ENCODE measurements around the gene ZNFX1. TPM values are rescaled to one million over a fixed set of nuclear protein-coding genes. Genes with fewer than 3 reads are reported as not detected.

Gene ZNFX1
- total and polyA plus RNA-seq, 9 of the 15 experiments (the other 6 are each of a cell fraction or from before 2014, with no cell fraction given) = 3.8 to 13.8 (median 10.3) TPM

DNA sequence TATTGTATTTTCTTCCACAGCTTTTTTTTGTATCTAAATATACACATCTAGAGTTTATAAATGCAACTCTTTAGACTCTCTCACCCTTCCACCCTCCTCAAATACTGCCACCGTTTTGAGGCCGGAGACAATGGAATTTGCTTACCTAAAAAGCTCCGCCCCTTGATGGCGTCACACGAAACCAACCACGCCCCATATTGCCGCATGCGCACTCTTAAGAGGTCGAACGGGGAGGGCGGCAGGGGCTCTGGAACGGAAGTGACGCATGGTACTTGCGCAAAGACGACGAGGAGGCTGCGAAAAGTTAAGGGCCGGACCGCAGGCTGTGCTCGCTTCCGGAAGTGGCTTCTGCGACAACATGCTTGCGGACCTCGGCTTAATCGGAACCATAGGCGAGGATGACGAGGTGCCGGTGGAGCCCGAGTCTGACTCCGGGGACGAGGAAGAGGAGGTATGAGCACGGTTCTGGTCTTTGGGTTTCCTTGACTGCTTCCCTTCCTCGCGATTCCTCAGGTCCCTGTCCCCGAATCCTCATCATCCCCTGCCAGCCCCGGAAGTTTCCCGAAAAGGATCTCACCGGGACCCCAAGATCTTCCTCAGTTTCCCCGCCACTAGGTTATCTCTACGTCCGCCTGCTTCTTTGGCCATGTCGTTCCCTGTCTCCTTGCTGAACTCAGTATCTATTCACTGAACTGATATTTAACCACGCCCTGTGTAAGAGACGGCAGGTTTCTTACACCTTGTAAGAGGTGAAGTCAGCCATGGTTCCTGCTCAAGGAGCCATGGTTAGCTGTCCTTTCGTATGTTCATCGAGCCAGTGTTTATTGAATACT lies 58.5 kb downstream of the ZNFX1 start, which contains the start of gene DDX27 (continued):
- TF ChIP-seq, protein P1, sequence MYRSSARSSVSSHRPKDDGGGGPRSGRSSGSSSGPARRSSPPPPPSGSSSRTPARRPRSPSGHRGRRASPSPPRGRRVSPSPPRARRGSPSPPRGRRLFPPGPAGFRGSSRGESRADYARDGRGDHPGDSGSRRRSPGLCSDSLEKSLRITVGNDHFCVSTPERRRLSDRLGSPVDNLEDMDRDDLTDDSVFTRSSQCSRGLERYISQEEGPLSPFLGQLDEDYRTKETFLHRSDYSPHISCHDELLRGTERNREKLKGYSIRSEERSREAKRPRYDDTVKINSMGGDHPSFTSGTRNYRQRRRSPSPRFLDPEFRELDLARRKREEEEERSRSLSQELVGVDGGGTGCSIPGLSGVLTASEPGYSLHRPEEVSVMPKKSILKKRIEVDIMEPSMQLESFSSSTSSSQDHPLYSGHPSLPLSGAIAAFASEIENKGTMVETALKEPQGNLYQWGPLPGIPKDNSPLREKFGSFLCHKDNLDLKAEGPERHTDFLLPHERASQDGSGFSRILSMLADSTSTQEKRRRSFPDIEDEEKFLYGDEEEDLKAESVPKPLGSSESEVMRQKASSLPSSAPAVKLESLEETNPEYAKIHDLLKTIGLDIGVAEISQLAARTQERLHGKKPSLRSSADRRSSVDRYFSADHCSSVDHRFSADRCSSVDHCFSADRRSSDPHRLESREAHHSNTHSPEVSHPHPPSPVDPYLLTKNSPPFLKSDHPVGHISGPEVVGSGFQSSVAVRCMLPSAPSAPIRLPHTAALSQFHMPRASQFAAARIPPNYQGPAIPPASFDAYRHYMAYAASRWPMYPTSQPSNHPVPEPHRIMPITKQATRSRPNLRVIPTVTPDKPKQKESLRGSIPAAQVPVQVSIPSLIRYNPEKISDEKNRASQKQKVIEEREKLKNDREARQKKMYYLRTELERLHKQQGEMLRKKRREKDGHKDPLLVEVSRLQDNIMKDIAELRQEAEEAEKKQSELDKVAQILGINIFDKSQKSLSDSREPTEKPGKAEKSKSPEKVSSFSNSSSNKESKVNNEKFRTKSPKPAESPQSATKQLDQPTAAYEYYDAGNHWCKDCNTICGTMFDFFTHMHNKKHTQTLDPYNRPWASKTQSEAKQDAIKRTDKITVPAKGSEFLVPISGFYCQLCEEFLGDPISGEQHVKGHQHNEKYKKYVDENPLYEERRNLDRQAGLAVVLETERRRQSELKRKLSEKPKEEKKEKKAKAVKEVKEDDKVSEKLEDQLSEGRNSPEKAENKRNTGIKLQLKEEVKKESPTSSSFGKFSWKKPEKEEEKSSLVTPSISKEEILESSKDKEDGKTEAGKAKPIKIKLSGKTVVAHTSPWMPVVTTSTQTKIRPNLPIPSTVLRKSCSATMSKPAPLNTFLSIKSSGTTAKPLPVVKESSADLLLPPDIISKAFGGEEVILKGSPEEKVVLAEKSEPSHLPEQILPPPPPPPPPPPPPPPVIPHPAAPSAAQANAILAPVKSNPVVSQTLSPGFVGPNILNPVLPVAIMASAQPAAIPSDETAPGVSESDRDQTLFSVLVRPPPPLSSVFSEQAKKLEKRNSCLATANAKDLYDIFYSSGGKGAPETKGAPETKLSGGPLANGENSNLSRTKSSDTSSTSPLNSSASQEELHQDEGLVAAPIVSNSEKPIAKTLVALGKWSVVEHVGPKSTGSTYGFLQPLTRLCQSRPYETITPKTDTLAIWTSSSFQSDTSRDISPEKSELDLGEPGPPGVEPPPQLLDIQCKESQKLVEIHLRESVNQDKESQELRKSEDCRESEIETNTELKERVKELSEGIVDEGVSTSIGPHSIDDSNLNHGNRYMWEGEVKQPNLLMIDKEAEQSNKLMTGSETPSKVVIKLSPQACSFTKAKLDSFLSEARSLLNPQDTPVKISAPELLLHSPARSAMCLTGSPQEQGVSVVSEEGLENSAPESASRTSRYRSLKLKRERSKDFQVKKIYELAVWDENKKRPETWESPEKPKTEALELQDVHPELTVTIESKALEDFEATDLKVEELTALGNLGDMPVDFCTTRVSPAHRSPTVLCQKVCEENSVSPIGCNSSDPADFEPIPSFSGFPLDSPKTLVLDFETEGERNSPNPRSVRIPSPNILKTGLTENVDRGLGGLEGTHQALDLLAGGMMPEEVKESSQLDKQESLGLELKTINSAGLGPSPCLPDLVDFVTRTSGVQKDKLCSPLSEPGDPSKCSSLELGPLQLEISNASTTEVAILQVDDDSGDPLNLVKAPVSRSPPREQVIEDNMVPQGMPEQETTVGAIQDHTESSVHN (IDR thresholded peaks at IDR 0.05; ENCODE audit: borderline replicate concordance in 1 of 2, low read depth in 1 of 2) = no peak
- TF ChIP-seq, protein P2, sequence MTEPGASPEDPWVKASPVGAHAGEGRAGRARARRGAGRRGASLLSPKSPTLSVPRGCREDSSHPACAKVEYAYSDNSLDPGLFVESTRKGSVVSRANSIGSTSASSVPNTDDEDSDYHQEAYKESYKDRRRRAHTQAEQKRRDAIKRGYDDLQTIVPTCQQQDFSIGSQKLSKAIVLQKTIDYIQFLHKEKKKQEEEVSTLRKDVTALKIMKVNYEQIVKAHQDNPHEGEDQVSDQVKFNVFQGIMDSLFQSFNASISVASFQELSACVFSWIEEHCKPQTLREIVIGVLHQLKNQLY (CRISPR knock-in tag; conservative IDR thresholded peaks at IDR 0.05) = no peak
- TF ChIP-seq, protein P3, sequence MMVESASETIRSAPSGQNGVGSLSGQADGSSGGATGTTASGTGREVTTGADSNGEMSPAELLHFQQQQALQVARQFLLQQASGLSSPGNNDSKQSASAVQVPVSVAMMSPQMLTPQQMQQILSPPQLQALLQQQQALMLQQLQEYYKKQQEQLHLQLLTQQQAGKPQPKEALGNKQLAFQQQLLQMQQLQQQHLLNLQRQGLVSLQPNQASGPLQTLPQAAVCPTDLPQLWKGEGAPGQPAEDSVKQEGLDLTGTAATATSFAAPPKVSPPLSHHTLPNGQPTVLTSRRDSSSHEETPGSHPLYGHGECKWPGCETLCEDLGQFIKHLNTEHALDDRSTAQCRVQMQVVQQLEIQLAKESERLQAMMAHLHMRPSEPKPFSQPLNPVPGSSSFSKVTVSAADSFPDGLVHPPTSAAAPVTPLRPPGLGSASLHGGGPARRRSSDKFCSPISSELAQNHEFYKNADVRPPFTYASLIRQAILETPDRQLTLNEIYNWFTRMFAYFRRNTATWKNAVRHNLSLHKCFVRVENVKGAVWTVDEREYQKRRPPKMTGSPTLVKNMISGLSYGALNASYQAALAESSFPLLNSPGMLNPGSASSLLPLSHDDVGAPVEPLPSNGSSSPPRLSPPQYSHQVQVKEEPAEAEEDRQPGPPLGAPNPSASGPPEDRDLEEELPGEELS (CRISPR knock-in tag; IDR thresholded peaks at IDR 0.05; ENCODE audit: borderline replicate concordance) = no peak; the same call in 1 of the 2 replicates
- TF ChIP-seq DDX20 (tag; IDR thresholded peaks at IDR 0.05; ENCODE audit: low read depth) = no peak
- TF ChIP-seq, protein P4, sequence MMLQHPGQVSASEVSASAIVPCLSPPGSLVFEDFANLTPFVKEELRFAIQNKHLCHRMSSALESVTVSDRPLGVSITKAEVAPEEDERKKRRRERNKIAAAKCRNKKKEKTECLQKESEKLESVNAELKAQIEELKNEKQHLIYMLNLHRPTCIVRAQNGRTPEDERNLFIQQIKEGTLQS (IDR thresholded peaks at IDR 0.05) = peak; percentile 84
- TF ChIP-seq, protein P4 (CRISPR knock-in tag; conservative IDR thresholded peaks at IDR 0.05) = no peak
- no peak; a peak in 1 of 4 replicates for TF ChIP-seq SRF (CRISPR knock-in tag; IDR thresholded peaks at IDR 0.05)
- peak; percentile 91 for TF ChIP-seq SUPT5H (IDR thresholded peaks at IDR 0.05)
- TF ChIP-seq CBFA2T2 (conservative IDR thresholded peaks at IDR 0.05) = no peak
- TF ChIP-seq, protein P5, sequence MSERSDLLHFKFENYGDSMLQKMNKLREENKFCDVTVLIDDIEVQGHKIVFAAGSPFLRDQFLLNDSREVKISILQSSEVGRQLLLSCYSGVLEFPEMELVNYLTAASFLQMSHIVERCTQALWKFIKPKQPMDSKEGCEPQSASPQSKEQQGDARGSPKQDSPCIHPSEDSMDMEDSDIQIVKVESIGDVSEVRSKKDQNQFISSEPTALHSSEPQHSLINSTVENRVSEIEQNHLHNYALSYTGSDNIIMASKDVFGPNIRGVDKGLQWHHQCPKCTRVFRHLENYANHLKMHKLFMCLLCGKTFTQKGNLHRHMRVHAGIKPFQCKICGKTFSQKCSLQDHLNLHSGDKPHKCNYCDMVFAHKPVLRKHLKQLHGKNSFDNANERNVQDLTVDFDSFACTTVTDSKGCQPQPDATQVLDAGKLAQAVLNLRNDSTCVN (CRISPR knock-in tag; IDR thresholded peaks at IDR 0.05) = no peak
- peak; percentile 40; the same call in 1 of the 2 replicates for TF ChIP-seq SPI1 (IDR thresholded peaks at IDR 0.05; ENCODE audit: borderline replicate concordance, low read depth, low read length)
- TF ChIP-seq EZH2 (IDR thresholded peaks at IDR 0.05; ENCODE audit: borderline replicate concordance, low read depth, low read length) = no peak
